Measurements from ENCODE around the gene CD55.

Gene CD55

GRCh38 chr1:207345644-207346477 lies 24.4 kb downstream of the CD55 start:
- no peak for TF ChIP-seq CTCF (IDR thresholded peaks at IDR 0.05; ENCODE audit: low read depth, low read length)
- Histone ChIP-seq H3K9me3 (no peaks in the 10 kb centered on the region), H3K27me3 (no peaks in the 10 kb centered on the region), H3K4me1 (no peaks in the 10 kb centered on the region), H3K4me3 (ENCODE audit: low read depth, low read length) (no peak overlapping the region), H3K36me3 (no peaks in the 10 kb centered on the region)
- DNase-seq: no peak

DNA sequence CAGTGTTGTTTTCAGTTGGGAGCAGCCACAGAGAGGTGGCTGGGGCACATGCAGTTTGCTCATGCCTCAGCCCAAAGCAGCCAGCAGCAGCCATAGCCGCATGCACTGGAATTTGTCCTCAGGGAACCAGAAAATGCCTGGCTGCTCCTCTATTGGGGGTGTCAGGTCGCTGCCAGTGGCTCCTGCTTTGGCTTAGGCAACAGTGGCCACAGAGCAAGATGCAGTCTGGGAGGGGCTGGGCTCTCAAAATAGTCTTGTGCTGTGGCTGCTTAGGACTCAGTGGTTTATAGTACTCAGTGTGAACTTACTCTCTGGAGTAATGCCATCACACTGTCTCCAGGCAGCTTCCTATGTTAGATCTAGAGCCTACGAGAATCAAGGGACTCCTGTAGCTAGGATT lies 25.0 kb downstream of the CD55 start:
- Histone ChIP-seq H3K4me1 (no peaks in the 10 kb centered on the region), H3K4me3 (ENCODE audit: low read depth, low read length) (no peak overlapping the region), H3K36me3 (no peaks in the 10 kb centered on the region), H3K9me3 (no peaks in the 10 kb centered on the region), H3K27me3 (no peaks in the 10 kb centered on the region)
- no peak for DNase-seq
- TF ChIP-seq CTCF (IDR thresholded peaks at IDR 0.05; ENCODE audit: low read depth, low read length): no peak

- Histone ChIP-seq H3K36me3 (no peaks in the 10 kb centered on the region), H3K4me1 (no peaks in the 10 kb centered on the region), H3K4me3 (ENCODE audit: low read depth, low read length) (no peak overlapping the region), H3K27me3 (no peaks in the 10 kb centered on the region), H3K9me3 (no peaks in the 10 kb centered on the region)
- no peak for DNase-seq
- no peak for TF ChIP-seq CTCF (IDR thresholded peaks at IDR 0.05; ENCODE audit: low read depth, low read length)
Measured at GRCh38 chr1:207349979-207350378, 28.5 kb downstream of the CD55 start.

- TF ChIP-seq CTCF (IDR thresholded peaks at IDR 0.05; ENCODE audit: low read depth, low read length): no peak
- no peaks in the 10 kb centered on the region for H3K4me1 ChIP-seq
- no peaks in the 10 kb centered on the region for H3K9me3 ChIP-seq
- no peak overlapping the region for H3K4me3 ChIP-seq (ENCODE audit: low read depth, low read length)
- H3K27me3 ChIP-seq: no peaks in the 10 kb centered on the region
- H3K36me3 ChIP-seq: no peaks in the 10 kb centered on the region
- no peak for DNase-seq
Measured at GRCh38 chr1:207352554-207352953, 31.1 kb downstream of the CD55 start.

DNA sequence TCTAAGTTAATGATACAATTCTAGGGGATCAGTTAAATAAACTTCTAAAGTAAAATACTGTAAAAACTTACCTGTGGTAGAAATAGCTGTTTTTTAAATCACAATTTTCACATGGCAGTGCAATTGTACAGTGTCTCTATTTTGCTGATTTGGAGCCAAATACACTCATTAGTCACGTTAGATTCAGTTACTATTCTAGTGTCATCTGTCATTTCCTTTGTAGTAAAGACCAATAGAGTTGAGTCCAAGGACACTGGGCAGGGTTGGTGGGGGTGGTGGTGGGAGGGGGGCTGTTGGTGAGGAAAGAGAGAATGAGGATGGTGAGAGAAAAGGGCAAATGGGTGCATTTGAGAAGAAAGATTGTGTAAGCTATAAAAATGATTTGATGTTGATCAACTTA lies 33.6 kb downstream of the CD55 start:
- H3K36me3 ChIP-seq: no peaks in the 10 kb centered on the region
- no peak for TF ChIP-seq CTCF (IDR thresholded peaks at IDR 0.05; ENCODE audit: low read depth, low read length)
- DNase-seq: no peak

GRCh38 chr1:207355513-207356295 lies 34.2 kb downstream of the CD55 start:
- Histone ChIP-seq H3K4me1 (no peaks in the 10 kb centered on the region), H3K9me3 (no peaks in the 10 kb centered on the region), H3K27me3 (no peaks in the 10 kb centered on the region), H3K36me3 (no peaks in the 10 kb centered on the region), H3K4me3 (ENCODE audit: low read depth, low read length) (no peak overlapping the region)
- TF ChIP-seq CTCF (IDR thresholded peaks at IDR 0.05; ENCODE audit: low read depth, low read length): no peak
- no peak for DNase-seq

More for the DNA sequence above, 33.6 kb downstream of the CD55 start:
- no peak overlapping the region for H3K4me3 ChIP-seq (ENCODE audit: low read depth, low read length)
- H3K9me3 ChIP-seq: no peaks in the 10 kb centered on the region
- H3K4me1 ChIP-seq: no peaks in the 10 kb centered on the region
- H3K27me3 ChIP-seq: no peaks in the 10 kb centered on the region

Data from BE2C (cell line).